HepG2 (cell line): ENCODE data around the gene SLC35D2. TPM values are rescaled to one million over a fixed set of nuclear protein-coding genes. Genes with fewer than 3 reads are reported as not detected.

Source experiments
- CREB1 ChIP-seq, 2 experiments: fragments of 450-650 bp in 1 of 2; IDR thresholded peaks; 2 replicates each; pipeline ENCODE4 v1.6.1; 2016 to 2017; ENCODE audit warnings: control low read depth in 1 of 2, mild to moderate bottlenecking in 1 of 2, missing compliant biosample characterization in 1 of 2, missing genetic modification characterization in 1 of 2
- EHMT2 ChIP-seq: fragments of 200-600 bp; sonication (generic); IDR thresholded peaks from 2 replicates; pipeline ENCODE4 v1.7.0; 2017; ENCODE audit warnings: antibody characterized with exemption, low read depth, low read length, borderline replicate concordance
- FOXO1 ChIP-seq: sonication (generic); formaldehyde crosslinking; IDR thresholded peaks from 2 replicates; pipeline ENCODE4 v1.4.0; 2020; ENCODE audit warnings: missing genetic modification reagents
- GMEB1 ChIP-seq: sonication (generic); formaldehyde crosslinking; IDR thresholded peaks from 2 replicates; pipeline ENCODE4 v1.5.1; 2020; ENCODE audit warnings: missing genetic modification reagents, mild to moderate bottlenecking, borderline replicate concordance
- IKZF4 ChIP-seq: sonication (generic); formaldehyde crosslinking; IDR thresholded peaks from 2 replicates; pipeline ENCODE4 v1.5.1; 2020; ENCODE audit warnings: borderline replicate concordance, mild to moderate bottlenecking, low read depth, missing genetic modification reagents; ENCODE audit errors: not compliant biosample characterization
- NRL ChIP-seq: sonication (generic); formaldehyde crosslinking; IDR thresholded peaks from 2 replicates; pipeline ENCODE4 v1.5.0; 2020; ENCODE audit warnings: missing genetic modification reagents, mild to moderate bottlenecking, moderate library complexity, borderline replicate concordance
- POLR2G ChIP-seq: fragments of 200-400 bp; formaldehyde crosslinking; IDR thresholded peaks from 2 replicates; pipeline ENCODE4 v1.6.1; 2018; ENCODE audit warnings: mild to moderate bottlenecking, low read depth, low read length, moderate library complexity
- RAD21 ChIP-seq: fragments of 450-650 bp; formaldehyde crosslinking; IDR thresholded peaks from 2 replicates; pipeline ENCODE4 v1.5.0; 2020; ENCODE audit warnings: mild to moderate bottlenecking
- SOX6 ChIP-seq, 2 experiments: fragments of 450-650 bp in 1 of 2; sonication (generic) in 1 of 2; formaldehyde crosslinking in 1 of 2; IDR thresholded peaks; 2 replicates each; pipeline versions ENCODE4 v1.4.0 to v1.6.1; 2017 to 2020; ENCODE audit warnings: antibody characterized with exemption in 1 of 2, mild to moderate bottlenecking in 1 of 2, missing genetic modification reagents in 1 of 2
- STAG1 ChIP-seq: sonication (generic); formaldehyde crosslinking; IDR thresholded peaks from 2 replicates; pipeline ENCODE4 v1.4.0; 2020; ENCODE audit warnings: missing genetic modification reagents
- TBX3 ChIP-seq: fragments of 450-650 bp; IDR thresholded peaks from 2 replicates; pipeline ENCODE4 v1.6.1; 2017; ENCODE audit warnings: antibody characterized with exemption, mild to moderate bottlenecking, inconsistent platforms, borderline replicate concordance
- TOE1 ChIP-seq: sonication (generic); formaldehyde crosslinking; IDR thresholded peaks from 2 replicates; pipeline ENCODE4 v1.4.0; 2020; ENCODE audit warnings: mild to moderate bottlenecking, missing genetic modification reagents
- ZBTB8A ChIP-seq: sonication (generic); formaldehyde crosslinking; IDR thresholded peaks from 2 replicates; pipeline ENCODE4 v1.4.0; 2020; ENCODE audit warnings: mild to moderate bottlenecking, low read depth, missing genetic modification reagents, borderline replicate concordance
- ZFP1 ChIP-seq: IDR thresholded peaks from 2 replicates; pipeline ENCODE4 v1.6.1; 2016
- ZNF232 ChIP-seq: sonication (generic); formaldehyde crosslinking; IDR thresholded peaks from 2 replicates; pipeline ENCODE4 v1.4.0; 2020; ENCODE audit warnings: missing genetic modification reagents, borderline replicate concordance
- ZNF33B ChIP-seq: sonication (generic); formaldehyde crosslinking; IDR thresholded peaks from 2 replicates; pipeline ENCODE4 v1.5.1; 2020; ENCODE audit warnings: mild to moderate bottlenecking, missing genetic modification reagents
- ZNF367 ChIP-seq: sonication (generic); formaldehyde crosslinking; IDR thresholded peaks from 2 replicates; pipeline ENCODE4 v1.4.0; 2020; ENCODE audit warnings: missing genetic modification reagents, borderline replicate concordance
- ZNF501 ChIP-seq: sonication (generic); formaldehyde crosslinking; IDR thresholded peaks from 2 replicates; pipeline ENCODE4 v1.5.1; 2020; ENCODE audit warnings: mild to moderate bottlenecking, moderate library complexity, missing genetic modification reagents
- ZNF569 ChIP-seq: sonication (generic); formaldehyde crosslinking; IDR thresholded peaks from 2 replicates; pipeline ENCODE4 v1.5.0; 2020; ENCODE audit warnings: mild to moderate bottlenecking, missing genetic modification reagents, moderate library complexity, borderline replicate concordance
- polyA plus RNA-seq, 8 experiments: library from polyadenylated mRNA; depleted of rRNA in 3 of 8; stranded (reverse) in 7 of 8; unstranded in 1 of 8; fragments of >200 nt; fragmentation: Illumina TruSeq in 4 of 8; extraction: Trizol in 4 of 8; gene quantifications; 2 replicates each; pipeline versions ENCODE4 v1.2.1 to v1.2.3, GENCODE V29; 2011 to 2016; ENCODE audit warnings: low read depth in 4 of 8, missing spikeins in 1 of 8, mixed read lengths in 1 of 8; ENCODE audit not compliant: insufficient read depth in 1 of 8
- total RNA-seq, 5 experiments: library from RNA; depleted of rRNA; stranded (reverse); fragments of >200 nt; fragmentation: Illumina TruSeq; extraction: Trizol; gene quantifications; 2 replicates each; pipeline ENCODE4 v1.2.3, GENCODE V29; 2016; ENCODE audit warnings: low read depth in 1 of 5
- TF ChIP-seq, protein P1 (sequence below): sonication (generic); formaldehyde crosslinking; IDR thresholded peaks from 2 replicates; pipeline ENCODE4 v1.5.1; 2020; ENCODE audit warnings: mild to moderate bottlenecking, moderate library complexity, missing genetic modification reagents
- TF ChIP-seq, protein P2 (sequence below): sonication (generic); formaldehyde crosslinking; IDR thresholded peaks from 2 replicates; pipeline ENCODE4 v1.4.0; 2020; ENCODE audit warnings: missing genetic modification reagents
- TF ChIP-seq, protein P3 (sequence below): sonication (generic); formaldehyde crosslinking; IDR thresholded peaks from 2 replicates; pipeline ENCODE4 v1.4.0; 2020; ENCODE audit warnings: missing genetic modification reagents, low read depth, mild to moderate bottlenecking, borderline replicate concordance

The SLC35D2 gene
- total and polyA plus RNA-seq, 2 of the 13 experiments (the other 11 are each of a cell fraction or from before 2014, with no cell fraction given): 96.2 to 103 TPM

DNA sequence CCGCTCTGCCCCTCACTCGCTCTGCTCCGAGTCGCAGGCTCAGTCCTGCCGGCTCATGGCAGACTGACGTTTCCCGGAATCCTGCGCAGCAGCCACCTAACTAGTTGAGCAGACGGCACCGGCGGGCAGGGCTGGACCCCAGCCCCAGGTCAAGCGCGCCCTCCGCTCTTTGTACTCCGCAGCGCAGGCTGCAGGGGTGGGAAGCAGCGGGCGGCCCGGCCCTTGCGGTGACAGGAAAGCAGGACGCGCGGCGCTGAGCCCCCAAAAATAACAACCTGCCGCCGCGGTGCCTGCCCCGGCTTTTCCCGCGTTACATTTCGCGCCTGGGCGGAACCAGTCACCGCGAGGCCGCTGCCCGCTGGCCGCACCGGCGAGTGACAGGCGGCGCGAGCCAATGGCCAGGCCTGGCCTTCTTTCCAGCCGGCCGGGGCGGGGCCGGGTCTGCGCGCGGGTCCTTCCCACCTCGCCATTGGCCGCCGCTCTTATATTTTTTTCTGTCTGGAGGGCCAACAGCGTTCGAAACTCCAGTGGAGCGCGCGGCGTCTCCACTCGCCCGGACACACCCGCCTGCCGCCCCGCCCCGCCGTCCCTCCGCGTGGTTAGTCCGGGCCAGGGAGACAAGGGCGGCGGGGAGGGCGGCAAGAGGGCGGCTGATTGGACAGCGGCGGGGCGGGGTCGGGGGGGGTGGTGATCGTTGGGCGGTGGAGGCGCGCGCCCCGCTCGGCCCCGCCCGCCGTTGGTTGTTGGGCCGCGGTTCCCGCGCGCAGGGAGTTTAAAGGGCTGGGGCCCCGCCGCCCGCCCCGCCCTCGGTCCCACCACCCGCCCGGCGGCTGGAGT lies 34.8 kb upstream of the SLC35D2 start, which contains the start of gene ZNF367 (continued):
- TF ChIP-seq, protein P1, sequence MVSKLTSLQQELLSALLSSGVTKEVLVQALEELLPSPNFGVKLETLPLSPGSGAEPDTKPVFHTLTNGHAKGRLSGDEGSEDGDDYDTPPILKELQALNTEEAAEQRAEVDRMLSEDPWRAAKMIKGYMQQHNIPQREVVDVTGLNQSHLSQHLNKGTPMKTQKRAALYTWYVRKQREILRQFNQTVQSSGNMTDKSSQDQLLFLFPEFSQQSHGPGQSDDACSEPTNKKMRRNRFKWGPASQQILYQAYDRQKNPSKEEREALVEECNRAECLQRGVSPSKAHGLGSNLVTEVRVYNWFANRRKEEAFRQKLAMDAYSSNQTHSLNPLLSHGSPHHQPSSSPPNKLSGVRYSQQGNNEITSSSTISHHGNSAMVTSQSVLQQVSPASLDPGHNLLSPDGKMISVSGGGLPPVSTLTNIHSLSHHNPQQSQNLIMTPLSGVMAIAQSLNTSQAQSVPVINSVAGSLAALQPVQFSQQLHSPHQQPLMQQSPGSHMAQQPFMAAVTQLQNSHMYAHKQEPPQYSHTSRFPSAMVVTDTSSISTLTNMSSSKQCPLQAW (CRISPR knock-in tag): no peak; the same call in 1 of the 2 replicates
- TF ChIP-seq CREB1 (IDR thresholded peaks at IDR 0.05): peak; percentile 67
- TF ChIP-seq CREB1 (CRISPR knock-in tag; IDR thresholded peaks at IDR 0.05): no peak; the same call in none of the 2 replicates
- TF ChIP-seq ZNF232: peak; percentile 84; the same call in 1 of the 2 replicates
- no peak for TF ChIP-seq FOXO1 (CRISPR knock-in tag)
- peak; percentile 23; the same call in 1 of the 2 replicates for TF ChIP-seq ZNF569 (CRISPR knock-in tag)
- TF ChIP-seq, protein P2, sequence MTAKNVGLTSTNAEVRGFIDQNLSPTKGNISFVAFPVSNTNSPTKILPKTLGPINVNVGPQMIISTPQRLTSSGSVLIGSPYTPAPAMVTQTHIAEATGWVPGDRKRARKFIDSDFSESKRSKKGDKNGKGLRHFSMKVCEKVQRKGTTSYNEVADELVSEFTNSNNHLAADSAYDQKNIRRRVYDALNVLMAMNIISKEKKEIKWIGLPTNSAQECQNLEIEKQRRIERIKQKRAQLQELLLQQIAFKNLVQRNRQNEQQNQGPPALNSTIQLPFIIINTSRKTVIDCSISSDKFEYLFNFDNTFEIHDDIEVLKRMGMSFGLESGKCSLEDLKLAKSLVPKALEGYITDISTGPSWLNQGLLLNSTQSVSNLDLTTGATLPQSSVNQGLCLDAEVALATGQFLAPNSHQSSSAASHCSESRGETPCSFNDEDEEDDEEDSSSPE (CRISPR knock-in tag): peak; percentile 98
- peak; percentile 20; the same call in 1 of the 2 replicates for TF ChIP-seq RAD21 (CRISPR knock-in tag)
- 0 out of 2 replicates have a peak, but pooled peaks have one; percentile 72 for TF ChIP-seq NRL (CRISPR knock-in tag)
- TF ChIP-seq ZFP1 (CRISPR knock-in tag): no peak
- peak; percentile 97 for TF ChIP-seq ZNF367 (CRISPR knock-in tag)
- TF ChIP-seq EHMT2: no peak
- TF ChIP-seq POLR2G: no peak; the same call in 1 of the 2 replicates
- TF ChIP-seq ZNF501 (CRISPR knock-in tag): peak; percentile 53; the same call in 1 of the 2 replicates
- peak; percentile 64; the same call in 1 of the 2 replicates for TF ChIP-seq GMEB1 (CRISPR knock-in tag)
- 0 out of 2 replicates have a peak, but pooled peaks have one; percentile 9 for TF ChIP-seq STAG1
- TF ChIP-seq, protein P3, sequence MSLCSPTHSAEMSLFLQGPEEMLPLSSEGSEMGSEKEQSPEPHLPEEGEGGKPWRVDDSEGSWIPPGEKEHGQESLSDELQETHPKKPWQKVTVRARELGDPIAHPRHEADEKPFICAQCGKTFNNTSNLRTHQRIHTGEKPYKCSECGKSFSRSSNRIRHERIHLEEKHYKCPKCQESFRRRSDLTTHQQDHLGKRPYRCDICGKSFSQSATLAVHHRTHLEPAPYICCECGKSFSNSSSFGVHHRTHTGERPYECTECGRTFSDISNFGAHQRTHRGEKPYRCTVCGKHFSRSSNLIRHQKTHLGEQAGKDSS (CRISPR knock-in tag): no peak
- peak; percentile 86; the same call in 1 of the 2 replicates for TF ChIP-seq ZNF33B
- TF ChIP-seq ZBTB8A: no peak
- TF ChIP-seq TBX3: peak; percentile 39; the same call in 1 of the 2 replicates
- TF ChIP-seq SOX6 (IDR thresholded peaks at IDR 0.05): no peak
- TF ChIP-seq SOX6 (CRISPR knock-in tag; IDR thresholded peaks at IDR 0.05): no peak; the same call in 1 of the 2 replicates
- no peak for TF ChIP-seq TOE1 (CRISPR knock-in tag)
- TF ChIP-seq IKZF4 (CRISPR knock-in tag): no peak
